Endometrial microvascular endothelial cells (primary cell): Measurements from ENCODE around the gene LENG1. TPM values are rescaled to one million over a fixed set of nuclear protein-coding genes. Genes with fewer than 3 reads are reported as not detected.
"Not testable (repeated sequence)": the region's sequence is repeated elsewhere in the genome, so short reads cannot be mapped to it uniquely, and the experiment has no call there.

ENCODE experiments used
- in situ Hi-C: cut with HindIII; loops from 2 replicates; pipeline ENCODE4 v1.10.0; 2017; ENCODE audit warnings: low sequenced_read_pairs, low pct_unique_long_range_greater_than_20kb; ENCODE audit errors: inconsistent ontology term
- total RNA-seq: library from RNA; depleted of rRNA; stranded (reverse); fragments of >200 nt; gene quantifications from one replicate; pipeline ENCODE4 v1.2.3, GENCODE V29; 2015; ENCODE audit errors: inconsistent ontology term

Gene LENG1
- total RNA-seq, 1 donor from 2014 or later, result 15.8 TPM

DNA sequence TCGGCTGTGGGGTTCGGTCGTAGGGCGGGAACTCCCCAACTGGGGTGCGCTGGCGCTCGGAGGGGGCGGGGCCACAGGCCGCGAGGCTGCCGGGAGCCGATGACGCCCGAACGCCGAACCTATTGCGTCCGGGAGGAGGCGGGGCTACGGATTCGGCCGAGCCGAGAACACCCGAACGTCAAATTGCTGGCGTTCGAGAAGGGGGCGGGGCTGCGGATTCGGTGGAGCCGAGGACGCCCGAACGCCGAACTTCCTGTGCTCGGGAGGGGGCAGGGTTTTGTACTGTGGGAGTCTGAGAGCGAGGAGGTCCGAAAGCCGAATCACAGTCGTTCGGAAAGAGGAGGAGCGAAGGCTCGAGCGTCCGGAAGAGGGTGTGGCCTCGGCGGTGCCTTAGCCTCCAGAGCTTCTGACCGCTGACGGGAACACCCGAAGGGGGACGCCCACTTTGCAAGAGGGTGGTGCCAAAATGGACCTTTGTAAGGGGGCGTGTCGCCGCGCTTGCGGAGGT, 31.0 kb upstream of the LENG1 start:
- in situ Hi-C loops, result no loop called here

DNA sequence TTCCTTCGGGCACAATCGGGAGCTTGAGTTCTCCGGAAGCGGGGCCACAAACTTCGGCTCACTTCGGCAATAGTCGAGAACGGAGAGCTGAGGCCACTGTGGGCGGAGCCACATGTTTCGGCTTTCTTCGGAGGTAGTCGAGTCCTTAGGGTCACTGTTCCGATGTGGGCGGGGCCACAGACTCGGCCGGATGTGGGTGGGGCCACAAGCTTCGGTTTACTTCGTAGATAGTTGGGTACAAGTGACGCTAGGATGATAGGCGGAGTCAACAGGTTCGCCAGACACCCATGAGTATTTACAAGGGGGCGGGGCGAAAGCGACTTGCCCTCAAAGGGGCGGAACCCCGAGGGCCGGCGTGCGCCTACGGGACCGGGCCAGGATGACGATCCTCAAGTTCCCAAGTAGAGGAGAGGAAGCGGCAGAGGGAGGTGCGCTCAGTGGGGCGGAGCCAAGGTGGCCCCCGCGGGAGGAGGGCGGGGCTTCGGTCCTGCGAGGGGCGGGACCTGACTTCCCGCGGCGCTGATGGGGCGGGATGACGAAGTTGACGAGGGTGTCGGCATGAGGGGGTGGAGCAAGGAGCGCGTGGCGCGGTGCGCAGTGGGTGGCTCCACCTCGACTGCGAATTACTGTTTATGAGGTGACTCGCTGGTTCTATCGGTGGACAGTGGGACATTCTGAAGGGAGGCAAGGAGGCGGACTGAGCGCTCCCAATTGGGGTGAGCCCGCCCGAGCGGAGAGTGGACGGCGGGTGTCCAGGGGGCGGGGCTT, 30.4 kb upstream of the LENG1 start:
- in situ Hi-C loops, result no loop called here

DNA sequence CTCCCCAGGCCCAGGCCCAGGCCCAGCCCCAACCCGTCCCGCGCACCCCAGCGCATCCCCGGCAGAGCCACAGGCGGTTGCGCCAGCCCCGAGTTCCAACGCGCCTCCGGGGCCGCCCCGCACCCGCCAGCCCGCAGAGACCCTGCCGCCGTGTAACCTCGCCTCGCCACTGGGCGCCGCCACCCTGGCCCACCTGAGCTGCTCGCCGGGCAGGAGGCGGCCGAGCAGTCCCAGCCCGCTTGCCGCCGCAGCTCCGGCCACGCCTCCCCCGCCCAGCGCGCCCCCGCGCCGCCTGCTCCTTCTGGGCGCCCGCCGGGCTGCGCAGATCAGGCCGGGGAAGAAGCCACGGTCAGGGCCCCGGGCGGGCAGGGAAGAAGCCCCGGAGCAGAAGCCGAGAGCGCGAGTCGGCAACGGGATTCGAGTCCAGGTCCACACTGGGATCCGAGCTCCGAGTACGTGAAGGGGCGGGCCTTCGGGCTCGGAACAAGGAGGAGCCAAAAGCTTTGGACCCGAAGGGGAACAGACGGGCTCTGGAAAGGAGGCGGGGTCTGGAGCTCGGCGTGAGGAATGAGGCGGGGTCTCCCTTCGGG, 29.7 kb upstream of the LENG1 start, which contains the start of gene MBOAT7:
Gene MBOAT7, minus strand, starts transcription at position 436 of the 590 bp plus-strand sequence. CDS start 1,072 bp downstream, outside the sequence.
- in situ Hi-C loops, result no loop called here

- in situ Hi-C loops, result no loop called here
These were observed 28.8 kb upstream of the LENG1 start for GRCh38 chr19:54188215-54188871.

- in situ Hi-C loops, result no loop called here
These were observed 27.4 kb upstream of the LENG1 start for GRCh38 chr19:54186934-54187381.

DNA sequence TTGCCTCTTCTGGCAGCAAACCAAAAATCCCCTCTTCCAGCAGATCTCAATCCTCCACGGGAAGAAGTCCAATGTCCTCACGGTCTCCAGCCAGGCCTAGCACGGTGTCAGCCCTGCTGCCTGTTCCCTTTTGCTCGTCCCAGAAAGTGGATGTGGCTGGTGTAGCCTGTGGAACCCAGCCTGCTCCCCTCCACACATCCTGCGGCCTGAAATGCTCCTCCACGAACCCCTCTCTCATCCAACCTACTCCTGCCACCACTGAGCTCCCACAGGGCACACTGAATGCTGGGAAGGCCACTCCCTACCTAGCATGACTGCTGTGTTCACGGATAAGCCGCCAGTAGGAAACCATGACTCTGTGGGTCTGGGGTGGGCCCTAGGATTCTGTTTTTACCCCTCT, 26.8 kb upstream of the LENG1 start:
- in situ Hi-C loops, result no loop called here

DNA sequence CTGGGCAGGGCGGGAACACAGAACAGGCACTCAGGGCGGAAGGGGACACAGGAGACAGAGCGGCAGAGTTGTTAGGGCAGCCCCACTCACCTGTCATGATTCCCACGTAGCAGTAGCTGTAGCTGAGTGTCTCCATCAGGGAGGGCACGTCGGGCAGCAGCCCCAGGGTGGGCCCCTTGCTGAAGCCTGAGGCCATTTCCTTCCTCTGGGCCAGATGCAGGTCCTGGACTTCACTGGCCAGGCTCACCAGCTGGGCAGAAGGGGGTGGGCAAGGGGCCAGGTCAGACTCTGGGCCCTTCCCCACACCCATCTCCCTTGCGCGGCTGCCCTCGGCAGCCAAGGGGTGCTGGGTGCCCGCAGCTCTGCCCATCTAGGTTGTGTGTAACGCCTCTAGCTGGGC, 23.9 kb upstream of the LENG1 start:
- in situ Hi-C loops, result no loop called here

- in situ Hi-C loops, result not testable (repeated sequence)
These were observed 22.4 kb upstream of the LENG1 start for GRCh38 chr19:54181894-54182293.

DNA sequence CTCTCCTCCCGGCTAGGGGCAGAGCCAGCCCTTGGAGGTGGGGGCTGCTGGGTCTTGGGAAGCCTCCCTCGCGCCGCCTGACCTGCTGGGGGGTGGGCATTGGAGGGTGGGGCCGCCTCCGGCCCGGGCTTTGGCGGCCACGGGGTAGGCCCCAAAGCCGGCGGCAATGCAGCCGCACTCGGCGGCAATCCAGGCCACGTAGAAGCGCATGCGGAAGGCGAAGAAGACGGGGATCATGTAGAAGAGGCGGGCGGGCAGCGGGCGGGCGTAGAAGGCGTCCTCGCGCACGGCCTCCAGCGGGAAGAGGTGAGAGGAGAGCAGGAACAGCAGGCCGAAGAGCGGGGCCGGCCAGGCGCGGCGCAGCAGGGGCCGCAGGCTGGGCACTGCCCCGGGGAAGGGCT, 21.2 kb upstream of the LENG1 start:
- in situ Hi-C loops, result no loop called here

DNA sequence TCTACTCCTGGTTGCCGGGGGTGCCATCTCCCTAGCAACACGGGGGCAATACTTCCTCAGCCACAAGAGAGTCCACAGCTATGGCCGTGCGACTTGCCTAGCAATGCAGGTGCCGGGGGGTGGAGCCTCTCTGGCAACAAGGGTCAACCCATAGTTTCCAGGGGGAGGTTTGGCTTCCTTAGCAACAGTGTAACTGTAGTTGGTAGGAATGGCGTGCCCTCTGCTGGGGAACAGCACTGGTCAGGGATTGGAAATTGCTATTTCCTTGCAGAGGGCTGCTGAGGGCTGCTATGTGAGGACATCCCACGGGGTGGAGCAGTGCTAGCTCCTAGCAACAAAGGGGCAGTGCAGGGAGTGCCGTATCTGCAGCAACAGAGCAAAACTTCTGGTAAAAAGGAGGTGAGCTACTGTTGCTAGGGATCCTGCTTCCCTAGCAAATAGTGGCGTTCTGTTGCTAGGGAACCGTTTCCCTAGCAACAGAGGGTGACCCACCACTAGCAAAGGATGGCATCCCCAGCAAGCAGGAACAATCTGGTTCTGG, 20.5 kb upstream of the LENG1 start:
- in situ Hi-C loops, result no loop called here

GRCh38 chr19:54179262-54179852, 19.8 kb upstream of the LENG1 start:
- in situ Hi-C loops, result no loop called here

DNA sequence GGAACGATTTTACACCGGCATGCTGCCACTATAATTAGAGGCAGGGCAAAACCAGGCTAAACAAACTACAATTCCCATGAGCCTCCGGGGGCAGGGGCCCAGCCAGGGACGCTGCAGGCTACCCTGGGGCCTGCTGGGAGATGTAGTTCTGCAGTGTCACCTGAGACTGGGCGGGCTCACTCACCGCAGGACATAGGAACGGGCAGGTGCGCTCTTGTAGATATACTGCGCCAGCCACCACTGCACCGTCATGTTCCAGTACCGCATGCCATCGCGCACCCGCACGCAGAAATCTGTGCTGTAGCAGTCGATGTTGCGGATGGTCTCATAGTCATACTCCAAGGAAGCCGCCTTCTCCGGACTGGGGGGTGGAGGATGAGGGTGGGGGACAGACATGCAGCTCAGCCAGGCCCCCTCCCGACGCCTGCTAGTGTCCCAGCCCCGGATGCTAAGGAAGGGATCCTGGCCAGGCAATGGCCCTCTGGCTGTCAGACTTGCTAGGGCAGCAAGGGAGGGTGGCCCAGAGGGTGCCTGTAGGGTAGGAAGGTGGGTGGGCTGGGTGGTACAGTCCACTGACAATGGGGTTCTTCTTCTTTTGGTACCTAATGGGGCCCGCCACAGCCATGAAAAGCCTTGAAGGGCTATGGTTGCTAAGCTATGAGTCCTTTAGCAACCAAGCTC, 19.2 kb upstream of the LENG1 start:
- in situ Hi-C loops, result no loop called here

DNA sequence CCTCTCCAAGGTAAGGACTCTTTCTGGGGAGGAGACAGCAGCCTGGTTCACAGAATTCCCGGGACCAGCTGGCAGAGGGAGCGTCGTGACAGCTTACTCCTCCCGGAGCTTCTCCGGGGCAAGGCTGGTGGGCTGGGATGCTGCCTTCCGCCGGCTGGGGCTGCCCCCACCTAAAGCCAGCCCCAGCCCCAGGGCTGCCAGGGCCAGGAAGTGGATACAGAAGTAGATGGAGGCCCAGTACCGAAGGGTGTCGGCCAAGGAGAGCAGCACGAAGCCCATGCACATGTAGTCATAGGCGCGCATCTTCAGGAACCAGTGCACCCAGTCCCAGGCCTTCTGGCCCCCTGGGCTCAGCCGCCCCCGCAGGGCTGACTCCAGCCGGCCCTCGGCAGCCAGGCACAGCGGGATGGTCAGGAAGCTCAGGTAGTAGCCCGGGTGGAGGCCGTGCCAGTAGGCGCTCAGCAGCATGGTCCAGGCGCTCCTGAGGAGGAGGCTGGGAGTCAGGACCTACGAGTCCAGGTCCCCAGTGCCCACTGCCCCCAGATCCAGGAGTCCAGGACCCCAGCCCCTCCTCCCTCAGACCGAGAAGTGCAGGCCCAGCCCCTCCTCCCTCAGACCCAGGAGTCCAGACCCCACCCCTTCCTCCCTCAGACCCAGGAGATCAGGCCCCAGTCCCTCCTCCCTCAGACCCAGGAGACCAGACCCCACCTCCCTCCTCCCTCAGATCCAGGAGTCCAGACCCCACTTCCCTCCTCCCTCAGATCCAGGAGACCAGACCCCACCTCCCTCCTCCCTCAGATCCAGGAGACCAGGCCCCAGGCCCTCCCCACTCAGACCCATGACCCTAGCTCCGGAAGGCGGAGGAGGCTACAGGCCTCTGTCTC, 14.7 kb upstream of the LENG1 start:
- in situ Hi-C loops, result no loop called here

GRCh38 chr19:54173359-54173699, 13.8 kb upstream of the LENG1 start:
- in situ Hi-C loops, result no loop called here

GRCh38 chr19:54172471-54173358, 13.2 kb upstream of the LENG1 start, which contains the start of gene TMC4:
Gene TMC4 (minus strand): TSS chr19:54173160. CDS start chr19:54173117, 43 bp downstream.
- in situ Hi-C loops, result no loop called here

- in situ Hi-C loops, result not testable (repeated sequence)
These were observed 12.4 kb upstream of the LENG1 start for GRCh38 chr19:54171736-54172431.
